Measurements from ENCODE around the gene KLHL25. TPM values are rescaled to one million over a fixed set of nuclear protein-coding genes. Genes with fewer than 3 reads are reported as not detected.

Gene KLHL25
- total RNA-seq, 1 donor from 2014 or later = 45.1 TPM

GRCh38 chr15:85717212-85717611 is 77.5 kb downstream of the KLHL25 start:
- Mint-ChIP-seq H3K9me3 (ENCODE audit: unreplicated experiment) (no peaks in the 10 kb centered on the region), H3K36me3 (ENCODE audit: unreplicated experiment) (no peaks in the 10 kb centered on the region), H3K4me1 (ENCODE audit: low read depth, unreplicated experiment) (peaks cover 5% of the 10 kb centered on the region), H3K27me3 (ENCODE audit: unreplicated experiment) (peaks cover 2% of the 10 kb centered on the region), H3K4me3 (ENCODE audit: unreplicated experiment) (no peak overlapping the region), H3K27ac (ENCODE audit: unreplicated experiment) (no peak overlapping the region)
- no peak for TF ChIP-seq CTCF (IDR thresholded peaks at IDR 0.05; ENCODE audit: partially characterized antibody, unreplicated experiment)
- no peak for DNase-seq

- Mint-ChIP-seq H3K4me1 (ENCODE audit: low read depth, unreplicated experiment) (peaks cover 5% of the 10 kb centered on the region), H3K36me3 (ENCODE audit: unreplicated experiment) (no peaks in the 10 kb centered on the region), H3K9me3 (ENCODE audit: unreplicated experiment) (no peaks in the 10 kb centered on the region), H3K27me3 (ENCODE audit: unreplicated experiment) (peaks cover 2% of the 10 kb centered on the region), H3K4me3 (ENCODE audit: unreplicated experiment) (no peak overlapping the region), H3K27ac (ENCODE audit: unreplicated experiment) (no peak overlapping the region)
- DNase-seq = no peak
- TF ChIP-seq CTCF (IDR thresholded peaks at IDR 0.05; ENCODE audit: partially characterized antibody, unreplicated experiment) = no peak
These were observed 78.5 kb downstream of the KLHL25 start for GRCh38 chr15:85716261-85716660.

- Mint-ChIP-seq H3K4me1 (ENCODE audit: low read depth, unreplicated experiment) (peaks cover 4% of the 10 kb centered on the region), H3K9me3 (ENCODE audit: unreplicated experiment) (no peaks in the 10 kb centered on the region), H3K27me3 (ENCODE audit: unreplicated experiment) (peaks cover 1% of the 10 kb centered on the region), H3K36me3 (ENCODE audit: unreplicated experiment) (no peaks in the 10 kb centered on the region), H3K4me3 (ENCODE audit: unreplicated experiment) (no peak overlapping the region), H3K27ac (ENCODE audit: unreplicated experiment) (no peak overlapping the region)
- DNase-seq = no peak
- no peak for TF ChIP-seq CTCF (IDR thresholded peaks at IDR 0.05; ENCODE audit: partially characterized antibody, unreplicated experiment)
These were observed 83.0 kb downstream of the KLHL25 start for GRCh38 chr15:85711580-85712192.

GRCh38 chr15:85710340-85710842 is 84.3 kb downstream of the KLHL25 start:
- no peak overlapping the region for H3K27ac Mint-ChIP-seq (ENCODE audit: unreplicated experiment)
- no peaks in the 10 kb centered on the region for H3K36me3 Mint-ChIP-seq (ENCODE audit: unreplicated experiment)
- H3K4me3 Mint-ChIP-seq (ENCODE audit: unreplicated experiment) = no peak overlapping the region
- H3K4me1 Mint-ChIP-seq (ENCODE audit: low read depth, unreplicated experiment) = peaks cover 13% of the 10 kb centered on the region
- no peak for DNase-seq
- peaks cover 1% of the 10 kb centered on the region for H3K27me3 Mint-ChIP-seq (ENCODE audit: unreplicated experiment)
- H3K9me3 Mint-ChIP-seq (ENCODE audit: unreplicated experiment) = peaks cover 2% of the 10 kb centered on the region
- TF ChIP-seq CTCF (IDR thresholded peaks at IDR 0.05; ENCODE audit: partially characterized antibody, unreplicated experiment) = no peak

Small RNA genes lying within 50 kb of the gene (microRNA-seq; reads per million reads assigned to microRNA genes)
- 159 reads per million, percentile 78 among the genes with 10 or more reads in this experiment for gene MIR1276 (ENCODE audit: unreplicated experiment)
- not detected for gene MIR548AP (ENCODE audit: unreplicated experiment)
